Heart right ventricle (tissue), 16 donors: ENCODE results near the gene ERVK3-1. TPM values are rescaled to one million over a fixed set of nuclear protein-coding genes. Genes with fewer than 3 reads are reported as not detected.

Experiments
- ATAC-seq, 8 donors: fragments of 200-7000 bp; cut with Tn5 transposase; one replicate each; pipeline ENCODE4 v1.9.1; 2020; ENCODE audit warnings: mild to moderate bottlenecking in 8 of 8, moderate library complexity in 8 of 8, moderate number of reproducible peaks in 1 of 8
- DNase-seq, 2 donors: peaks; one replicate each; pipeline ENCODE4 v3.0.0-alpha.2; 2020
- H3K27ac ChIP-seq, 10 donors: fragments of 200-600 bp; sonication (generic) in 2 of 10; one replicate each; pipeline versions ENCODE4 v1.5.0 to v1.8.0; 2020 to 2022; ENCODE audit warnings: mild to moderate bottlenecking in 3 of 10
- H3K27me3 ChIP-seq, 7 donors: fragments of 200-600 bp; one replicate each; pipeline ENCODE4 v1.8.0; 2021 to 2022; ENCODE audit warnings: mild to moderate bottlenecking in 2 of 7
- H3K36me3 ChIP-seq, 9 donors: fragments of 200-600 bp; sonication (generic) in 1 of 9; one replicate each; pipeline versions ENCODE4 v1.5.0 to v1.8.0; 2020 to 2022; ENCODE audit warnings: mild to moderate bottlenecking in 2 of 9
- H3K4me1 ChIP-seq, 9 donors: fragments of 200-600 bp; sonication (generic) in 1 of 9; one replicate each; pipeline versions ENCODE4 v1.5.0 to v1.8.0; 2020 to 2022; ENCODE audit warnings: mild to moderate bottlenecking in 4 of 9
- H3K4me3 ChIP-seq, 10 donors: fragments of 200-600 bp; sonication (generic) in 2 of 10; one replicate each; pipeline versions ENCODE4 v1.5.0 to v1.8.0; 2020 to 2022; ENCODE audit warnings: mild to moderate bottlenecking in 7 of 10, moderate library complexity in 2 of 10
- H3K9me3 ChIP-seq, 11 donors: fragments of 200-600 bp in 10 of 11; sonication (generic) in 2 of 11; one replicate each; pipeline versions ENCODE4 v1.5.0 to v1.8.0; 2013 to 2022; ENCODE audit warnings: mild to moderate bottlenecking in 2 of 11, control low read depth in 1 of 11, moderate library complexity in 1 of 11
- WGBS, 2 donors: extraction: QIAGEN DNeasy Blood & Tissue Kit; methylation state at CpG; one replicate each; pipeline ENCODE4 v1.1.7; 2013; ENCODE audit warnings: inconsistent platforms in 1 of 2; 5-methylcytosine and 5-hydroxymethylcytosine counted together
- intact Hi-C, 10 donors: fragments of 100-400 bp; cut with DNase I; formaldehyde crosslinking; loops; one replicate each; pipeline versions ENCODE4 v1.11.1 to v1.14.2; 2022
- polyA plus RNA-seq, 2 donors: library from polyadenylated mRNA; stranded (reverse); fragments of 200-250 nt; gene quantifications; one replicate each; pipeline ENCODE4 v1.2.3, GENCODE V29; 2013
- total RNA-seq, 10 donors: library from RNA; stranded (reverse); fragmentation: NEBNext Ultra II Directional in 3 of 10; extraction: Animal tissue kit (Norgen Biotek cat#: 25700) in 3 of 10; gene quantifications; one replicate each; pipeline versions ENCODE4 v1.2.1 to v1.2.4, GENCODE V29; 2021 to 2023
- TF ChIP-seq, protein P1 (sequence below), 9 donors: fragments of 200-600 bp; sonication (generic) in 2 of 9; IDR thresholded peaks; one replicate each; pipeline versions ENCODE4 v1.5.0 to v1.8.0; 2021 to 2022; ENCODE audit warnings: antibody characterized with exemption in 9 of 9, mild to moderate bottlenecking in 5 of 9, moderate library complexity in 1 of 9
- donor health status: Arrhythmogenic right ventricular cardiomyopathy.
- donor health status: ischemic (EF 13 %, LVEDD 7.1; RV severe dilation, severe dysfunction).
- donor health status: healthy with polysubstance abuse.
- donor health status: DM: no; HTN: yes; CAD: no.
- donor health status: DM: no; HTN: no; CAD: no.
- donor health status: ischemic (EF 25% LVEDD 6.9; RV normal size, moderate dysfunction).
- donor health status: ischemic (EF 25% LVEDD 5.7; RV mildly dilated, moderate dysfunction).
- donor health status: healthy.
- donor health status: DM: yes; HTN: yes; CAD: no.
- donor health status: Ischemic cardiomyopathy.
- donor health status: ischemic (EF 35%, LVEDD 5.7; RV mildly dilated, moderate dysfunction).
- donor health status: nonischemic (EF 11% LVEDD 7.7; RV severe dilation, severe dysfunction).
- donor health status: DM: yes; HTN: yes; CAD: no.
- donor health status: PGD.
- donor health status: ischemic (EF 29% LVEDD 5.4; RV normal size, mild dysfunction).
- donor health status: nonischemic (EF 23%, LVEDD 6.1; RV moderate dilation, normal function).

The ERVK3-1 gene
- total and polyA plus RNA-seq, 12 donors, result 14.4 to 57.5 (median 19.4) TPM

DNA sequence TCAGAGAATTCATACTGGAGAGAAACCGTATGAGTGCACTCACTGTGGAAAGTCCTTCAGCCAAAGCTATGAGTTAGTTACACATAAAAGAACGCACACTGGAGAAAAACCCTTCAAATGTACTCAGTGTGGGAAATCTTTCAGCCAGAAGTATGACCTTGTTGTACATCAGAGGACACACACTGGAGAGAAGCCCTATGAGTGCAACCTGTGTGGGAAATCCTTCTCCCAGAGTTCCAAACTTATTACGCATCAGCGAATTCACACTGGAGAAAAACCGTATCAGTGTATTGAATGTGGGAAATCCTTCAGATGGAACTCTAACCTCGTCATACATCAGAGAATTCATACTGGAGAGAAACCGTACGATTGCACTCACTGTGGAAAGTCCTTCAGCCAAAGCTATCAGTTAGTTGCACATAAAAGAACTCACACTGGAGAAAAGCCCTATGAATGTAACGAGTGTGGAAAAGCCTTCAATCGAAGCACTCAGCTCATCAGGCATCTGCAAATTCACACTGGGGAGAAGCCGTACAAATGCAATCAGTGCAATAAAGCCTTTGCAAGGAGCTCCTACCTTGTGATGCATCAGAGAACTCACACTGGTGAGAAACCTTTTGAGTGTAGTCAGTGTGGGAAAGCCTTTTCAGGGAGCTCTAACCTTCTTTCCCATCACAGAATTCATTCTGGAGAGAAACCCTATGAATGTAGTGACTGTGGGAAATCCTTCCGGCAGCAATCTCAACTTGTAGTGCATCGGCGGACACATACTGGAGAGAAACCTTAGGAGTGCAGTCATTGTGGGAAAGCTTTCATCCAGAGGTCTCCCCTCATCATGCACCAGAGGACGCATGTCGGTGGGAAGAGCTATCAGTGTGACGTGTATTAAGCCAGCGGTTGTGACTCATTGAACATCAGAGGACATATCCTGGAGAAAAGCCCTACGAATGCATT is 42.9 kb upstream of the ERVK3-1 start:
- intact Hi-C loops, result loop anchor here in 6 of 10 donors (5.0 to 10.0 kb wide), 3 partner anchors 57 to 277 kb away; no protein-coding TSS in a partner anchor
- Histone ChIP-seq H3K4me1 (no peaks in the 10 kb centered on the region), H3K36me3 (peaks cover 28 to 100% (median 93%) of the 10 kb centered on the region in 9 donors), H3K4me3 (no peak overlapping the region), H3K27ac (no peak overlapping the region), H3K27me3 (no peaks in the 10 kb centered on the region), H3K9me3 (peaks cover 51 to 100% (median 100%) of the 10 kb centered on the region in 11 donors)
- WGBS, 2 donors, result 98 to 99% methylated on average over 19 of the region's 19 CpGs
- DNase-seq (no peak), ATAC-seq (no peak)
- TF ChIP-seq, protein P1, sequence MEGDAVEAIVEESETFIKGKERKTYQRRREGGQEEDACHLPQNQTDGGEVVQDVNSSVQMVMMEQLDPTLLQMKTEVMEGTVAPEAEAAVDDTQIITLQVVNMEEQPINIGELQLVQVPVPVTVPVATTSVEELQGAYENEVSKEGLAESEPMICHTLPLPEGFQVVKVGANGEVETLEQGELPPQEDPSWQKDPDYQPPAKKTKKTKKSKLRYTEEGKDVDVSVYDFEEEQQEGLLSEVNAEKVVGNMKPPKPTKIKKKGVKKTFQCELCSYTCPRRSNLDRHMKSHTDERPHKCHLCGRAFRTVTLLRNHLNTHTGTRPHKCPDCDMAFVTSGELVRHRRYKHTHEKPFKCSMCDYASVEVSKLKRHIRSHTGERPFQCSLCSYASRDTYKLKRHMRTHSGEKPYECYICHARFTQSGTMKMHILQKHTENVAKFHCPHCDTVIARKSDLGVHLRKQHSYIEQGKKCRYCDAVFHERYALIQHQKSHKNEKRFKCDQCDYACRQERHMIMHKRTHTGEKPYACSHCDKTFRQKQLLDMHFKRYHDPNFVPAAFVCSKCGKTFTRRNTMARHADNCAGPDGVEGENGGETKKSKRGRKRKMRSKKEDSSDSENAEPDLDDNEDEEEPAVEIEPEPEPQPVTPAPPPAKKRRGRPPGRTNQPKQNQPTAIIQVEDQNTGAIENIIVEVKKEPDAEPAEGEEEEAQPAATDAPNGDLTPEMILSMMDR (IDR thresholded peaks at IDR 0.05), result no peak

DNA sequence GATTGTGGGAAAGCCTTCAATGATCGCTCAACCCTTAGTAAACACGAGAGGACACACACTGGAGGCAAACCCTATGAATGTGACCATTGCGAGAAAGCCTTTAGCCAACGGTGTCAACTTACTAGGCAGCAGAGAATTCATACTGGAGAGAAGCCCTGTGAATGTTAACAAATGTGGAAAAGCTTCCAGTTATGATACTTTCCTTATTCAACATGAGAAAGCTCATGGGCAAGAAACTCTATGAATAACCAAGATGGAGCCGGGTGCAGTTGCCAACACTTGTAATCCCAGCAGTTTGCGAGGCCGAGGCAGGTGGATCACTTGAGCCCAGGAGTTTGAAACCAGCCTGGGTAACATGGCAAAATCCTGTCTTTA is 42.3 kb upstream of the ERVK3-1 start:
- H3K4me3 ChIP-seq, result no peak overlapping the region
- H3K4me1 ChIP-seq, result no peaks in the 10 kb centered on the region
- no peaks in the 10 kb centered on the region for H3K27me3 ChIP-seq
- TF ChIP-seq, protein P1 (IDR thresholded peaks at IDR 0.05), result no peak
- no peak for ATAC-seq
- WGBS, 2 donors, result 99 to 100% methylated on average over 7 of the region's 7 CpGs
- H3K27ac ChIP-seq, result no peak overlapping the region
- peaks cover 28 to 100% (median 87%) of the 10 kb centered on the region in 9 donors for H3K36me3 ChIP-seq
- no peak for DNase-seq
- intact Hi-C loops, result loop anchor here in 6 of 10 donors (5.0 to 10.0 kb wide), 3 partner anchors 58 to 278 kb away; no protein-coding TSS in a partner anchor
- H3K9me3 ChIP-seq, result peaks cover 50 to 100% (median 100%) of the 10 kb centered on the region in 11 donors

DNA sequence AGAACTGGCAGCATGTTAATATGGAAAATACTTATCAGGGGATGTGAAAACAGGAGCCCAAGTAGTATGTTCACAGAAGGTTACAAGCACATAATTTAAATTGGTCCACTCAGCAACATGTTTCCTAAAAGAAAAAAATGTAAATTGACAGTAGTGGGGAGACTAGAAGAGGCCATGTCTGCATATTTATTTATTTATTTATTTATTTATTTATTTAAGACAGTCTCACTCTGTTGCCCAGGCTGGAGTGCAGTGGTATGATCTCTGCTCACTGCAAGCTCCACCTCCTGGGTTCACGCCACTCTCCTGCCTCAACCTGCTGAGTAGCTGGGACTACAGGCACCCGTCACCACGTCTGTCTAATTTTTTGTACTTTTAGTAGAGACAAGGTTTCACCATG is 40.1 kb upstream of the ERVK3-1 start:
- Histone ChIP-seq H3K4me3 (no peak overlapping the region), H3K27ac (no peak overlapping the region), H3K36me3 (peaks cover 17 to 99% (median 68%) of the 10 kb centered on the region in 9 donors), H3K4me1 (no peaks in the 10 kb centered on the region), H3K9me3 (peaks cover 49 to 100% (median 100%) of the 10 kb centered on the region in 11 donors), H3K27me3 (no peaks in the 10 kb centered on the region)
- intact Hi-C loops, result loop anchor here in 4 of 10 donors (10.0 kb wide), 2 partner anchors 60 to 280 kb away; no protein-coding TSS in a partner anchor
- WGBS, 2 donors, result 99 to 100% methylated on average over 3 of the region's 3 CpGs
- ATAC-seq (no peak), DNase-seq (no peak)
- TF ChIP-seq, protein P1 (IDR thresholded peaks at IDR 0.05), result no peak

DNA sequence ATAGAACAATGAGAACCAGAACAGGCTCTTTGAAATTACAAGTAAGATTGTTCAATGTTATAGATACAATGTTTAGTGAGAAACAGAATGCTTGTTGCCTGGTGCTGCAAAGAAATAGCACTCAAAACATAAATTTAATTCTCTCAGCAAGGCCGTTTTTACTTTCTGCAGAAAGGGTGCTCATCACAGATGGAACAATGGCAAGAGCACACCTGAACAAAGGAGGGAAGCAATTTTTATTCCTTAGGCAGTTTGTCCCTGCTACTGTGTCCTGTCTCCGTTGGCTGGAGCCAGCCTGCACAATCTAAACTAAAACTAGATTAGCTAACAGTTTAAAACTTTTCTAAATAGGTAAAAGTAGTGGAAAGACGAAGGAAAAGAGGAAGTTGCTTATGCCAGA is 36.8 kb upstream of the ERVK3-1 start:
- 95 to 98% methylated on average over 3 of the region's 3 CpGs for WGBS, 2 donors

More for the DNA sequence above, 36.8 kb upstream of the ERVK3-1 start:
- DNase-seq, result no peak
- Histone ChIP-seq H3K36me3 (peaks cover 0 to 99% (median 63%) of the 10 kb centered on the region in 9 donors), H3K4me1 (no peaks in the 10 kb centered on the region), H3K9me3 (peaks cover 18 to 100% (median 100%) of the 10 kb centered on the region in 11 donors), H3K4me3 (no peak overlapping the region), H3K27ac (no peak overlapping the region), H3K27me3 (no peaks in the 10 kb centered on the region)
- TF ChIP-seq, protein P1 (IDR thresholded peaks at IDR 0.05), result no peak
- intact Hi-C loops, result loop anchor here in 4 of 10 donors (10.0 kb wide), 2 partner anchors 64 to 284 kb away; no protein-coding TSS in a partner anchor
- ATAC-seq, result no peak
